SU-DHL-6 (cell line): ENCODE results near the gene RRAD.

Source experiments
- H2AFZ ChIP-seq: fragments of 200-600 bp; sonication (generic); 2 replicates; pipeline ENCODE4 v1.6.1; 2014; ENCODE audit warnings: low read depth, mild to moderate bottlenecking, moderate library complexity, mixed read lengths, antibody characterized with exemption, low read length; ENCODE audit not compliant: severe bottlenecking
- H3F3A ChIP-seq: fragments of 200-600 bp; shearing (Covaris generic); 2 replicates; pipeline ENCODE4 v1.6.0; 2016; ENCODE audit warnings: antibody characterized with exemption, mild to moderate bottlenecking; ENCODE audit not compliant: insufficient read depth
- H3K27ac ChIP-seq: fragments of 200-600 bp; sonication (generic); 2 replicates; pipeline ENCODE4 v1.5.1; 2016; ENCODE audit warnings: low read depth, mild to moderate bottlenecking, low read length, moderate library complexity, mixed read lengths
- H3K27me3 ChIP-seq: fragments of 200-600 bp; sonication (generic), shearing (Covaris generic); 2 replicates; pipeline ENCODE4 v1.6.0; 2014; ENCODE audit warnings: mild to moderate bottlenecking, low read length
- H3K36me3 ChIP-seq: fragments of 200-600 bp; sonication (generic); 2 replicates; pipeline ENCODE4 v1.6.1; 2014; ENCODE audit warnings: mild to moderate bottlenecking, low read length, mixed read lengths
- H3K4me2 ChIP-seq: fragments of 300-600, 200-600 bp; shearing (Covaris generic), sonication (generic); 2 replicates; pipeline ENCODE4 v1.6.0; 2014; ENCODE audit warnings: low read length, low read depth, mild to moderate bottlenecking; ENCODE audit not compliant: poor library complexity, severe bottlenecking
- H3K4me3 ChIP-seq: fragments of 200-600 bp; sonication (generic); 2 replicates; pipeline ENCODE4 v1.5.1; 2014; ENCODE audit warnings: antibody characterized with exemption, low read length, mild to moderate bottlenecking, mixed read lengths; ENCODE audit not compliant: insufficient read depth, poor library complexity, severe bottlenecking
- H3K79me2 ChIP-seq: fragments of 200-600 bp; sonication (generic); 2 replicates; pipeline ENCODE4 v1.6.1; 2014; ENCODE audit warnings: mild to moderate bottlenecking, low read length, moderate library complexity; ENCODE audit not compliant: insufficient read depth
- H3K9ac ChIP-seq: fragments of 200-600 bp; sonication (generic); 2 replicates; pipeline ENCODE4 v1.7.0; 2014; ENCODE audit warnings: mild to moderate bottlenecking, low read length
- H3K9me2 ChIP-seq: fragments of 200-600 bp; sonication (generic); replicated peaks from 2 replicates; pipeline ENCODE4 v1.6.1; 2014; ENCODE audit warnings: low read length; ENCODE audit not compliant: insufficient read depth
- H3K9me3 ChIP-seq: fragments of 200-600 bp; sonication (generic); 2 replicates; pipeline ENCODE4 v1.6.1; 2014; ENCODE audit warnings: low read length, mixed read lengths; ENCODE audit not compliant: insufficient read depth
- H4K20me1 ChIP-seq: fragments of 200-600 bp; sonication (generic); 2 replicates; pipeline ENCODE4 v1.6.1; 2014; ENCODE audit warnings: low read depth, mild to moderate bottlenecking, antibody characterized with exemption, low read length, moderate library complexity, mixed read lengths
- EZH2phosphoT487 ChIP-seq: fragments of 200-600 bp; sonication (generic), shearing (Covaris generic); conservative IDR thresholded peaks from 2 replicates; pipeline ENCODE4 v1.6.1; 2018; ENCODE audit warnings: mild to moderate bottlenecking, antibody characterized with exemption, low read length, moderate library complexity, mixed read lengths
- TF ChIP-seq, protein P1 (sequence below): fragments of 200-600 bp; sonication (generic); IDR thresholded peaks from one replicate; pipeline ENCODE4 v1.5.1; 2017; ENCODE audit warnings: antibody characterized with exemption, mild to moderate bottlenecking, low read length, moderate library complexity; ENCODE audit not compliant: insufficient read depth, poor library complexity, severe bottlenecking

Gene RRAD

GRCh38 chr16:66872559-66872942, 52.8 kb downstream of the RRAD start:
- H3K9me3 ChIP-seq: no peaks in the 10 kb centered on the region
- TF ChIP-seq, protein P1, sequence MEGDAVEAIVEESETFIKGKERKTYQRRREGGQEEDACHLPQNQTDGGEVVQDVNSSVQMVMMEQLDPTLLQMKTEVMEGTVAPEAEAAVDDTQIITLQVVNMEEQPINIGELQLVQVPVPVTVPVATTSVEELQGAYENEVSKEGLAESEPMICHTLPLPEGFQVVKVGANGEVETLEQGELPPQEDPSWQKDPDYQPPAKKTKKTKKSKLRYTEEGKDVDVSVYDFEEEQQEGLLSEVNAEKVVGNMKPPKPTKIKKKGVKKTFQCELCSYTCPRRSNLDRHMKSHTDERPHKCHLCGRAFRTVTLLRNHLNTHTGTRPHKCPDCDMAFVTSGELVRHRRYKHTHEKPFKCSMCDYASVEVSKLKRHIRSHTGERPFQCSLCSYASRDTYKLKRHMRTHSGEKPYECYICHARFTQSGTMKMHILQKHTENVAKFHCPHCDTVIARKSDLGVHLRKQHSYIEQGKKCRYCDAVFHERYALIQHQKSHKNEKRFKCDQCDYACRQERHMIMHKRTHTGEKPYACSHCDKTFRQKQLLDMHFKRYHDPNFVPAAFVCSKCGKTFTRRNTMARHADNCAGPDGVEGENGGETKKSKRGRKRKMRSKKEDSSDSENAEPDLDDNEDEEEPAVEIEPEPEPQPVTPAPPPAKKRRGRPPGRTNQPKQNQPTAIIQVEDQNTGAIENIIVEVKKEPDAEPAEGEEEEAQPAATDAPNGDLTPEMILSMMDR: no peak
- TF ChIP-seq EZH2phosphoT487: no peak
- H3K4me2 ChIP-seq: peak overlapping the region; percentile 42
- no peak overlapping the region for H3K4me3 ChIP-seq
- no peak overlapping the region for H3K27ac ChIP-seq
- peaks cover 6% of the 10 kb centered on the region; the same call in 1 of the 2 replicates for H3F3A ChIP-seq
- no peaks in the 10 kb centered on the region for H4K20me1 ChIP-seq
- H3K9ac ChIP-seq: peak overlapping the region; percentile 16; the same call in 1 of the 2 replicates
- H3K9me2 ChIP-seq: no peaks in the 10 kb centered on the region
- H3K79me2 ChIP-seq: no peaks in the 10 kb centered on the region
- no peaks in the 10 kb centered on the region for H3K27me3 ChIP-seq
- no peaks in the 10 kb centered on the region for H3K36me3 ChIP-seq
- H2AFZ ChIP-seq: peak overlapping the region; percentile 78

DNA sequence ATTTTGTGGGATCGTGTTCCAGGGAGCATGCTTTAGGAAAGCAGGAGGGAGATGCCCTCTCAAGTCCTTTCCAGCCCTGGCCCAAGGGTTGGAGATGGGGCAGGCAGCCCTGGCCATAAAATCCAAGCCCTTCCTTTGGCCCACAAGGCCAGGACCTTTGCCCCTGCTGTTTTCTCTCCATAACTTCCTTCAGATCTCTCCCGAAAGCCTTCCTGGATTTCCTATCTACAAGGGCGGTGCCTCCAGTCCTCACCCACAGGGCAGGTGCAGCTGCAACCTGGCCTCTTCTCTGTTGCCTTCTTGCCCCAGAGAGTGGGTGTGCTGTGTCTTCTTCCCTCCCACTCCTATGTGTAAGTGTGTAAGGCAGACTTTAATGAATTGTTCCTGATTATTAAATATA, 53.5 kb downstream of the RRAD start:
- no peaks in the 10 kb centered on the region for H4K20me1 ChIP-seq
- no peak overlapping the region for H3K4me2 ChIP-seq
- peaks cover 6% of the 10 kb centered on the region; the same call in 1 of the 2 replicates for H3F3A ChIP-seq
- H3K9me2 ChIP-seq: no peaks in the 10 kb centered on the region
- H3K79me2 ChIP-seq: no peaks in the 10 kb centered on the region
- no peaks in the 10 kb centered on the region for H3K27me3 ChIP-seq
- no peaks in the 10 kb centered on the region for H3K36me3 ChIP-seq
- TF ChIP-seq, protein P1: no peak
- no peak for TF ChIP-seq EZH2phosphoT487
- H3K4me3 ChIP-seq: no peak overlapping the region
- H3K27ac ChIP-seq: no peak overlapping the region
- H3K9ac ChIP-seq: no peak overlapping the region
- H3K9me3 ChIP-seq: no peaks in the 10 kb centered on the region
- H2AFZ ChIP-seq: no peak overlapping the region
